GM10266 (cell line): ENCODE measurements around the gene MLH1.

ENCODE experiments used
- DNase-seq: peaks from one replicate; pipeline ENCODE4 v3.0.0; 2012; ENCODE audit errors: extremely low spot score
- TF ChIP-seq, protein P1 (sequence below): IDR thresholded peaks from 2 replicates; pipeline ENCODE4 v1.5.1; 2012; ENCODE audit warnings: mild to moderate bottlenecking, low read depth; ENCODE audit not compliant: control insufficient read depth, insufficient read depth; ENCODE audit errors: missing control alignments

The MLH1 gene

DNA sequence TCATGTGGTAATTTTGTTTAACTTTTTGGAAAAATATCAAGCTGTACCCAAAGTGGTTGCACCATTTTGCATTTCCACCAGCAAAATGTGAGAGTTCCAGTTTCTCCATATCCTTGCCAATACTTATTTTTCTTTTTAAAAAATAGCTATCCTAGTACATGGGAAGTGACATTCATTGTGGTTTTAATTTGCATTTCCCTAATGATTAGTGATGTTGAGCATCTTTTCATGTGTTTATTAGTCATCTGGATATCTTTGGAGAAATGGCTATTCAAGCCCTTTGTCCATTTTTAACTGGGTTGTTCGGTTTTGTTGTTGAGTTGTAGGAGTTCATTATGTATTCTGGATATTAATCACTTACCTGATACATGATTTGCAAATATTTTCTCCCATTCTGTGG, 29.0 kb upstream of the MLH1 start:
- DNase-seq, result no peak
- TF ChIP-seq, protein P1, sequence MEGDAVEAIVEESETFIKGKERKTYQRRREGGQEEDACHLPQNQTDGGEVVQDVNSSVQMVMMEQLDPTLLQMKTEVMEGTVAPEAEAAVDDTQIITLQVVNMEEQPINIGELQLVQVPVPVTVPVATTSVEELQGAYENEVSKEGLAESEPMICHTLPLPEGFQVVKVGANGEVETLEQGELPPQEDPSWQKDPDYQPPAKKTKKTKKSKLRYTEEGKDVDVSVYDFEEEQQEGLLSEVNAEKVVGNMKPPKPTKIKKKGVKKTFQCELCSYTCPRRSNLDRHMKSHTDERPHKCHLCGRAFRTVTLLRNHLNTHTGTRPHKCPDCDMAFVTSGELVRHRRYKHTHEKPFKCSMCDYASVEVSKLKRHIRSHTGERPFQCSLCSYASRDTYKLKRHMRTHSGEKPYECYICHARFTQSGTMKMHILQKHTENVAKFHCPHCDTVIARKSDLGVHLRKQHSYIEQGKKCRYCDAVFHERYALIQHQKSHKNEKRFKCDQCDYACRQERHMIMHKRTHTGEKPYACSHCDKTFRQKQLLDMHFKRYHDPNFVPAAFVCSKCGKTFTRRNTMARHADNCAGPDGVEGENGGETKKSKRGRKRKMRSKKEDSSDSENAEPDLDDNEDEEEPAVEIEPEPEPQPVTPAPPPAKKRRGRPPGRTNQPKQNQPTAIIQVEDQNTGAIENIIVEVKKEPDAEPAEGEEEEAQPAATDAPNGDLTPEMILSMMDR, result no peak

DNA sequence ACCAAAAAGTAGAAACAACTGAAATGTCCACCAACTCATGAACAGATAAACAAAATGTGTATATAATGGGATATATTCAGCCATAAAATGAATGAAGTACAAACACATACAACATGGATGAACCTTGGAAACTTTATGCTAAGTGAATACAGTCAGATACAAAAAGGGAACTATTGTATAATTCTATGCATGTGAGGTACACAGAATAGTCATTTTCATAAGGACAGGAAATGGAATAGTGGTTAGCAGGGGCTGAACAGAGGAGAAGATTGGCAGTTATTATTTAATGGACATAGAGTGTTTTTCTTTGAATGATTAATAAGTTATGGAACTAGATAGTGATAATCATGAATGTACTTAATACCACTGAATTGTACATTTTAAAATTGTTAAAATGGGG, 28.5 kb upstream of the MLH1 start:
- DNase-seq, result no peak
- TF ChIP-seq, protein P1, result no peak

DNA sequence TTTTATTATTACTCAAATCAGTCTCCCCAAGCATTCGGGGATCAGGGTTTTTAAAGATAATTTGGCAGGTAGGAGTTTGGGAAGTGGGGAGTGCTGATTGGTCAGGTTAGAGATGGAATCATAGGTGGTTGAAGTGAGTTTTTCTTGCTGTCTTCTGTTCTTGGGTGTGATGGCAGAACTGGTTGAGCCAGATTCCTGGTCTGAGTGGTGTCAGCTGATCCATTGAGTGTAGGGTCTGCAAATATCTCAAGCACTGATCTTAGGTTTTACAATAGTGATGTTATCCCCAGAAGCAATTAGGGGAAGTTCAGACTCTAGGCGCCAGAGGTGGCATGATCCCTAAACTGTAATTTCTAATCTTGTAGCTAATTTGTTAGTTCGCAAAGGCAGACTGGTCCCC, 27.9 kb upstream of the MLH1 start:
- no peak for DNase-seq
- TF ChIP-seq, protein P1, result no peak

DNA sequence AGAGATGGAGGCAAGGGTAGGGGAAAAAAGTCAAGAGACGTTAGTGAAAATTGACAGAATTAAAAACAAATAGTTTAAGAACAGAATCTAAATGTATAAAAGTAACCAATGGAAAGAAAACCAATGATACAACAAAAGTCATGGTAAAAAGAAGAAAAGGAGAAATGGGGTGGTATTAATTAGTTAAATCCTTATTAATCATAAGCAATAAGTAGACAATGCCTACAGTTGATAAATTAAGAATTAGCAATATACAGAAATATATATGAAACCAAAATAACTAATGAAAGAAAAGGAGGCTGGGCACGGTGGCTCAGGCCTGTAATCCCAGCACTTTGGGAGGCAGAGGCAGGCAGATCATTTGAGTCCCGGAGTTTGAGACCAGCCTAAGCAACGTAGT, 24.2 kb upstream of the MLH1 start:
- no peak for DNase-seq
- TF ChIP-seq, protein P1, result no peak

DNA sequence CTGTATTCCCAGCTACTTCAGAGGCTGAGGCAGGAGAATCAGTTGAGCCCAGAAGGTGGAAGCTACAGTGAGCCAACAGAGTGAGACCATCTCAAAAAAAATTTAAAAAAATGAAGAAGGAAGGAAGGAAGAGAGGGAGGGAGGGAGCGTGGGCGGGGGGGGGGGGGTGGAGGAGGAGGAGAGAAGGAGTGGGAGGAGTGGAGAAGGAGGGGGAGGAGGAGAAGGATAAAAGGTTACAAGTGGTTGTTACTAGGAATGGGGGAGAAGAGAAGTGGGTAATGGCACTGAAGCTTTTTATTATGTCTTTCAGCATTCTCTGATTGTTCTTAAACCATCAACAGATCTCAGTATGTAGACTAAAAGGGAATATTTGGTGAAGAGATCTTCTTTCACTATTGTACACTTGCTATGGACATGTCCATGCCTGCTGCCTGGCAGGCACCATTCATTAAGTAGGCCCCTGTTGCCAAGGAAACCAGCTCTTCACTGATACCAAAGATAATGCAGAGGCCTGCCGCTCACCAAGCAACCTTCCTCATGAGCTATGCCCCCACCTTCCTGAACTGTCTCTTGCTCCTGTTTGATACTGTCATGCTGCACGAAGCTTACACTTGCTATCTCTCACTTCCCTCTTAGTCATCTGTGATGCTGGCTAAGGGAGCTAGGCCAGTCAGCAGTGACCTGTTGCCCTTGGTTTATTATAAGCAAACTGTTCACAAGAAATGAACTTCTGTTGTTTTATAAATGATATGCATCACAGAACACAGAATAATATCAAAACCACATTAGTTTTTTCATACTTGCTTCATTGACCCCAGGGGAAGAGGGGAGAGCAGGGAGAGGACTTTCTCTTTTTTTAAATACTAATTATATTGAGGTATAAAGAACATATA, 23.5 kb upstream of the MLH1 start:
- TF ChIP-seq, protein P1, result no peak
- DNase-seq, result peak; percentile 83

DNA sequence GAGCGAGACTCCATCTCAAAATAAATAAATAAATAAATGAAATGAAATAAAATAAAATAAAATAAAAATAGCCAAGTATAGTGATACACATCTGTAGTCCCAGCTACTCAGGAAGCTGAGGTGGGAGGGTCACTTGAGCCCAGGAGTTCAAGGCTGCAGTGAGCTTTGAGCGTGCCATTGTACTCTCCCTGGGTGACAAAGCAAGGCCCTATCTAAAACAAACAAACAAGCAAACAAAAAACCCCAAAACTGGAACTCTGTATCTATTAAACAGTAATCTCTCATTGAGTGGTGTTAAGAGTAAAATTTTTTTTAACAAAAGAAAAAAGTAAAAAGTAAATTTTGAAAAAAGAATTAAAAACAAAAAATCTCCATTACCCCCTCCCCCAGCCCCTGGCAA, 21.2 kb upstream of the MLH1 start:
- DNase-seq, result no peak
- TF ChIP-seq, protein P1, result no peak

DNA sequence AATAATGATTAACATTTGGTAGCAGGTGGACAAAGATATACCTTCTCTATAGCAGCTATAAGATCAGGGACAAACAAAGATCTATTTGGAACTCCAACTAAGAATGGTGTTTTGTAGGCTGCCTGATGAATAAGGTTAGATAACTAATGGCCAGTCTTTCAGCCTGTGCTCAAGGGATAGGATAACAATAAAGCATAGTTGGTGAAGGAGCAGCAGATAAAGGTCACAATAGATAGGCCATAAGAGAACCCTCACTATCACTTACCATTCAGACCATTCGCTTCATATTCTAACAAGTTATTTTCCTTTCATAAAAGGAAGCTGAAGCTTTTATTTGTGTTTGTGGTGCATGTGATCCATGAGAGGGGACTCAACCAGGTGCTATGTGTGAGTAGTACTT, 20.2 kb upstream of the MLH1 start:
- TF ChIP-seq, protein P1, result no peak
- DNase-seq, result no peak
